Neural cell (in vitro differentiated cells): ENCODE measurements around the gene CYP46A1.

Source experiments
- CTCF ChIP-seq: fragments of 450-650 bp; IDR thresholded peaks from 2 replicates; pipeline ENCODE4 v1.5.1; 2014; ENCODE audit warnings: antibody characterized with exemption, mild to moderate bottlenecking, moderate library complexity; ENCODE audit not compliant: poor library complexity, severe bottlenecking
- EP300 ChIP-seq: fragments of 450-650 bp; conservative IDR thresholded peaks from 2 replicates; pipeline ENCODE4 v1.6.1; 2014; ENCODE audit warnings: antibody characterized with exemption, mild to moderate bottlenecking, moderate library complexity; ENCODE audit not compliant: poor library complexity, severe bottlenecking
- EZH2 ChIP-seq: fragments of 200-600, 300-800 bp; shearing (Covaris generic), sonication (generic); IDR thresholded peaks from 2 replicates; pipeline ENCODE4 v1.6.1; 2014; ENCODE audit warnings: antibody characterized with exemption, low read length, borderline replicate concordance, mild to moderate bottlenecking; ENCODE audit not compliant: insufficient read depth, poor library complexity, severe bottlenecking
- POLR2AphosphoS5 ChIP-seq: IDR thresholded peaks from 2 replicates; pipeline ENCODE4 v1.6.1; 2012
- RAD21 ChIP-seq: fragments of 450-650 bp; conservative IDR thresholded peaks from 2 replicates; pipeline ENCODE4 v1.6.1; 2014; ENCODE audit warnings: antibody characterized with exemption, mild to moderate bottlenecking, moderate library complexity
- SMC3 ChIP-seq: fragments of 450-650 bp; conservative IDR thresholded peaks from 2 replicates; pipeline ENCODE4 v1.6.1; 2014; ENCODE audit warnings: antibody characterized with exemption, mild to moderate bottlenecking, moderate library complexity; ENCODE audit not compliant: poor library complexity
- TF ChIP-seq, protein P1 (sequence below): IDR thresholded peaks from 2 replicates; pipeline ENCODE4 v1.6.1; 2012; ENCODE audit warnings: borderline replicate concordance

DNA sequence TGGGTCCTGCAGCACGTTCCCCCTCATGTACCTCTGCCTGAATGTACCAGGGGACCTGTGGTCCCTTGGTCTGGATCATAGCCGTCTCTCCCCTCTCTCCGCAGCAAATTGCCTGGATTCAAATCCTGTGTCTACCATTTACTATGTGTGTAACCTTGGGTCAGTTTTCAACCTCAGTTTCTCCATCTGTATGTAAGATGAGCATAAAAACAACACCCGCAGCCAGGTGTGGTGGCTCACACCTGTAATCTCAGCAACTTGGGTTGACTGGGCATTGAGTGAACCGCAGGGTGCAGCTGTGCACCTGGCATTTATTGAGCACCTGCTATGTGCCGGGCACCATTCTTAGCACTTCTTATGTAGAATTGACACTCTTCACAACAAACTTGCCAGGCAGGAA is 14.1 kb downstream of the CYP46A1 start:
- TF ChIP-seq CTCF: no peak
- no peak for TF ChIP-seq EZH2
- TF ChIP-seq SMC3: no peak
- TF ChIP-seq, protein P1, sequence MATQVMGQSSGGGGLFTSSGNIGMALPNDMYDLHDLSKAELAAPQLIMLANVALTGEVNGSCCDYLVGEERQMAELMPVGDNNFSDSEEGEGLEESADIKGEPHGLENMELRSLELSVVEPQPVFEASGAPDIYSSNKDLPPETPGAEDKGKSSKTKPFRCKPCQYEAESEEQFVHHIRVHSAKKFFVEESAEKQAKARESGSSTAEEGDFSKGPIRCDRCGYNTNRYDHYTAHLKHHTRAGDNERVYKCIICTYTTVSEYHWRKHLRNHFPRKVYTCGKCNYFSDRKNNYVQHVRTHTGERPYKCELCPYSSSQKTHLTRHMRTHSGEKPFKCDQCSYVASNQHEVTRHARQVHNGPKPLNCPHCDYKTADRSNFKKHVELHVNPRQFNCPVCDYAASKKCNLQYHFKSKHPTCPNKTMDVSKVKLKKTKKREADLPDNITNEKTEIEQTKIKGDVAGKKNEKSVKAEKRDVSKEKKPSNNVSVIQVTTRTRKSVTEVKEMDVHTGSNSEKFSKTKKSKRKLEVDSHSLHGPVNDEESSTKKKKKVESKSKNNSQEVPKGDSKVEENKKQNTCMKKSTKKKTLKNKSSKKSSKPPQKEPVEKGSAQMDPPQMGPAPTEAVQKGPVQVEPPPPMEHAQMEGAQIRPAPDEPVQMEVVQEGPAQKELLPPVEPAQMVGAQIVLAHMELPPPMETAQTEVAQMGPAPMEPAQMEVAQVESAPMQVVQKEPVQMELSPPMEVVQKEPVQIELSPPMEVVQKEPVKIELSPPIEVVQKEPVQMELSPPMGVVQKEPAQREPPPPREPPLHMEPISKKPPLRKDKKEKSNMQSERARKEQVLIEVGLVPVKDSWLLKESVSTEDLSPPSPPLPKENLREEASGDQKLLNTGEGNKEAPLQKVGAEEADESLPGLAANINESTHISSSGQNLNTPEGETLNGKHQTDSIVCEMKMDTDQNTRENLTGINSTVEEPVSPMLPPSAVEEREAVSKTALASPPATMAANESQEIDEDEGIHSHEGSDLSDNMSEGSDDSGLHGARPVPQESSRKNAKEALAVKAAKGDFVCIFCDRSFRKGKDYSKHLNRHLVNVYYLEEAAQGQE: no peak
- no peak for TF ChIP-seq POLR2AphosphoS5
- no peak for TF ChIP-seq EP300
- TF ChIP-seq RAD21: no peak
